ENCODE measurements around the gene SLC39A11.
"Not testable (repeated sequence)": the region's sequence is repeated elsewhere in the genome, so short reads cannot be mapped to it uniquely, and the experiment has no call there.

GRCh38 chr17:72937254-72937653, 155.2 kb downstream of the SLC39A11 start:
- TF ChIP-seq REST (IDR thresholded peaks at IDR 0.05; ENCODE audit: borderline replicate concordance); TAF1 (IDR thresholded peaks at IDR 0.05; ENCODE audit: low read depth); POLR2AphosphoS5 (IDR thresholded peaks at IDR 0.05); CTCF (IDR thresholded peaks at IDR 0.05; ENCODE audit: poor library complexity, severe bottlenecking); SMC3 (conservative IDR thresholded peaks at IDR 0.05; ENCODE audit: poor library complexity); MXI1 (conservative IDR thresholded peaks at IDR 0.05; ENCODE audit: poor library complexity, severe bottlenecking); EZH2 (IDR thresholded peaks at IDR 0.05; ENCODE audit: borderline replicate concordance, insufficient read depth, low read length, poor library complexity, severe bottlenecking); EP300 (conservative IDR thresholded peaks at IDR 0.05; ENCODE audit: poor library complexity, severe bottlenecking); RAD21 (conservative IDR thresholded peaks at IDR 0.05): not testable (repeated sequence)
